Adrenal gland (tissue), 5 donors: ENCODE measurements around the gene CLIC4.

Experiments
- CTCF ChIP-seq, 6 experiments: fragments of 450-650 bp in 4 of 6; fragments of 200-600 bp in 2 of 6; sonication (generic) in 1 of 6; IDR thresholded peaks; 1 replicate in 5 of 6; 2 replicates in 1 of 6; pipeline versions ENCODE4 v1.5.1 to v1.8.0; 2016 to 2021; ENCODE audit warnings: antibody characterized with exemption in 6 of 6, mild to moderate bottlenecking in 2 of 6, moderate library complexity in 1 of 6
- POLR2A ChIP-seq, 2 donors: fragments of 450-650 bp; IDR thresholded peaks; one replicate each; pipeline ENCODE4 v1.6.1; 2017; ENCODE audit warnings: antibody characterized with exemption in 2 of 2, mild to moderate bottlenecking in 2 of 2, moderate library complexity in 1 of 2
- donor health status: DM: no; HTN: no; CAD: no.

- TF ChIP-seq CTCF (IDR thresholded peaks at IDR 0.05), result no peak
- no peak for TF ChIP-seq POLR2A (IDR thresholded peaks at IDR 0.05)
These were observed 37.6 kb upstream of the CLIC4 start for GRCh38 chr1:24707687-24708086.
